Activated CD4-positive, alpha-beta T cell treated with anti-CD3 and anti-CD28 coated beads for 48 hours (primary cell): ENCODE measurements around the gene CDKL5.

Experiments used
- DNase-seq: peaks from one replicate; pipeline ENCODE4 v3.0.0-alpha.2; 2020

Gene CDKL5

GRCh38 chrX:18461431-18461830 lies 36.0 kb downstream of the CDKL5 start:
- DNase-seq: no peak

DNA sequence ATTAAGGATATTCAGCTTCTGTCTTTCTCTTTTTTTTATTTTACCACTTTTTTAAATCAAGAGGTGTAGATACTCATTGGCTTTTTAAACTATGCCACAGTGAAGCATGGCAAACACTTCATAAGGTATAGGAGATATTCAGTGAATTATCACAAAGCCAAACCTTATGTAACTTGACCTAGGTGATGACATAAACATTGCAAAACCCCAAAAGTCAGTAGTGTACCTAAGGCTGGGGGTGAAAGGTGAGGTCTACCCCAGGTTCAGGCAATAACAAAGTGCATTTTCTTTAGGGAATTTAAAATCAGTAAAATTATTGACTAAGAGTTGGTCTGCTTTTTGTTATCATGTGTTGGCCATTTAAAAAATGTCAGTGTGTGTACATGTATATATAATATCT lies 39.1 kb downstream of the CDKL5 start:
- no peak for DNase-seq

DNA sequence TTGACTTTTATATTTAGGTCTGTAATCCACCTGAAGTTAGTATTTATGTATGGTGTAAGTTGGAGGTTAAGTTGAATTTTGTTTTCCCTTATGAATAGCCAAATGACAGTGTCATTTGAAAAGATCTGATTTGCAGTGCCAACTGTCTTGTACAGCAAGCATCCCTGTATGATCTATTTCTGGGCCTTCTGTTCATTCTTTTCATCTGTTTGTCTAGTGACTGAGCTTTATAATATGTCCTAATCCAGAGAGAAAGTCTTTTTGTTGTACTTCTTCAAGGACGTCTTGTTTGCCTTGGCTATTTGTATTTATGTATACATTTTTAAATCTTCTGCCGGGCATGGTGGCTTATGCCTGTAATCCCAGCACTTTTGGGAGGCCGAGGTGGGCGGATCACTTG lies 39.6 kb downstream of the CDKL5 start:
- no peak for DNase-seq

DNA sequence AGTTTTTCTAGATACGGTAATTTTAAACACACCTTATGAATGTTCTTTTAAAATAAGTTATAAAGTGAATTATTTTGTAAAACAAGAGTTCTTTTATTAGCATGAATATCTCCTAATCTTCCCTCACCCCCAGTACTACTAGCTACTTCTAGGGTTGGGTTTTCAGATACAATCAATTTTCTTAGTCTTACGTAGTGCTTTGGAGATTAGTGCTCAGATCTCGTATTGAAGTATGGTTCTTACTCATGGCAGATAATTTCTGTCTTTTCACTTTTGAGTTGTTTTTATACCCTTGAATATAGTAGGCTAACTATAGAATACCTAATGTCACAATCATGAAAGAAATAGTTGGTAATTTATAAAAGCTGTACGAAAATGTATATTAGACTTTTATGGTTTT lies 43.2 kb downstream of the CDKL5 start:
- no peak for DNase-seq

DNA sequence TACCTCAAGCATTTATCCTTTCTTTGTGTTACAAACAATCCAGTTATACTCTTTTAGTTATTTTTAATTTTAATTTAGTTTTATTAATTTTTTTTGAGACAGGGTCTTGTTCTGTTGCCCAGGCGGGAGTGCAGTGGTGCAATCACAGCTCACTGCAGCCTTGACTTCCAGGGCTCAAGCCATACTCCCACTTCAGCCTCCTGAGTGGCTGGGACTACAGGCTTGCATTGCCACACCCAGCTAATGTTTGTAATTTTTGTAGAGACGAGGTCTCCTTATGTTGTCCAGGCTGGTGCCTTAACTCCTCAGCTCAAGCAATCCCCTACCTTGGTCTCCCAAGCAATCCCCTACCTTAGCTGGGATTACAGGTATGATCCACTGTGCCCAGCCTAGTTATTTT lies 45.9 kb downstream of the CDKL5 start:
- no peak for DNase-seq

DNA sequence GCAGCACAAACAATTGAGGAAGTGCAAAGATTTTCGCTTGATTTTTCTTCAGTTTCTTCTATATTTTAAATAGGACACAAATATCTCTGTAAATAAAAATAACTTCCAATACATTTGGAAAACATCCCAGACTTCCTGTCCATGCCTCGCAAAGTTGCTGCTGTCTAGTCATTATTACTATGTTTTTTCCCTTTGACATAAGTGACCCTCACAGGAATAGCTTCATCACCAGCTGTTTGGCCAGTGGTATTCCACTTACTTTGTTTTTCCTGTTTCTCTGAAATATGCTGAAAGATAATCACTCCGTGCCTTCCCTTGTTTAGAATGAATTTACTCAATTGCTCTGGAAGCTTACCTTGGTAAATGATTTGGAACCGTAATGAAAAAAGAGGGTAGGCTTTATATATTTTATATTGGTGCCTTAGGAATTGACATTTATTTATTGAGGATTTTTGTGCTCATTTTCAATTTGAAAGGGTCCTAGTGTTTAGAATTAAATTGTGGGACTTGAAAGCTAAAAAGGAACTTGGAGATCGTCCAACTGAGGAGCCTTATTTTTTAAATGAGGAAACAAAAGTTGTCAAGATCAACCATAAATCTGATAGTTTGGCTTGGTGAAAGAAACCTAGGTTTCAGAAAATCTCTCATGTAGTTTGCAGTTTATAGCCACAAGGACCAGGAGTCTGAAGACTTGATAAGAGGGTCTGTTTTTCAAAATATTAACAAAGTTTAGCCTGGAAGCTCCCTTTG lies 65.6 kb downstream of the CDKL5 start:
- DNase-seq: no peak

- no peak for DNase-seq
These were observed 66.4 kb downstream of the CDKL5 start for GRCh38 chrX:18491587-18492340.

- DNase-seq: no peak
These were observed 109.5 kb downstream of the CDKL5 start for GRCh38 chrX:18534949-18535348.

DNA sequence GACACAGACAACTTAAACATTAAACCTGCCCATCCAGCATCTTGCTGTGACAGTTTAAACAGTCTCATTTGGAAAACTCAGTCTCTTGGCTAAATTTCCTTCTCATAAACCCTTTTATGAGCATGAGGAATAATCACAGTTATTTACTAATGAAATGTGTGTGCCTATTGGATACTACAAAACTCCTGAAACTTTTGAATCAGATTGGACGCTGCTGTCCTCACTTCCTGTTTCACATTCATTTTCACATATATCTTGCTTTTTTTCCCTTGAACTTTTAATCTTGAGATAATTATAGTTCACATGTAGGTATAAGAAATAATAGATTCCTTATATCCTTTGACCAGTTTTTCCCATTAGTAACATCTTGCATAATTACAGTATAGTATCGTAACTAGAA lies 111.7 kb downstream of the CDKL5 start:
- DNase-seq: no peak

- DNase-seq: no peak
These were observed 112.1 kb downstream of the CDKL5 start for GRCh38 chrX:18537524-18537923.

- DNase-seq: no peak
These were observed 116.7 kb downstream of the CDKL5 start for GRCh38 chrX:18542131-18542530.

DNA sequence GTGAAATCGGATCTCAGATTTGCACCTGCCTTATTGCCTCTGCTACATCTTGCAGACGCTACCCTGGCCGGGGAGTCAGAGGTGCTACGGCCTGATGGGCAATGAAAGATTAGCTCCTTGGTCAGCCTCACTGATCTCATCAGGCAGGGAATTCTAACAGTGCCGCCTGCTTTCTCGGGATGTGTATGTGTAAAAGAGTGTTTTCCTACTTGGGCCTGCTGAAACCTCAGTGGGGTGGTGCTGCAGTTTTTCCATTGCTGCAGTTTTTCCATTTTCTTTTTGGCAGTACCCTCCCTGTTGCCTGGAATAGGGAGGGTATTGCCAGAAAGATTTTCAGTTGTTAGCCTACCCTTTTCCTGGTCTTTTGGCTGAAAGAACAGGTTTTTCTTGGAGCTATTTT lies 117.5 kb downstream of the CDKL5 start:
- no peak for DNase-seq

DNA sequence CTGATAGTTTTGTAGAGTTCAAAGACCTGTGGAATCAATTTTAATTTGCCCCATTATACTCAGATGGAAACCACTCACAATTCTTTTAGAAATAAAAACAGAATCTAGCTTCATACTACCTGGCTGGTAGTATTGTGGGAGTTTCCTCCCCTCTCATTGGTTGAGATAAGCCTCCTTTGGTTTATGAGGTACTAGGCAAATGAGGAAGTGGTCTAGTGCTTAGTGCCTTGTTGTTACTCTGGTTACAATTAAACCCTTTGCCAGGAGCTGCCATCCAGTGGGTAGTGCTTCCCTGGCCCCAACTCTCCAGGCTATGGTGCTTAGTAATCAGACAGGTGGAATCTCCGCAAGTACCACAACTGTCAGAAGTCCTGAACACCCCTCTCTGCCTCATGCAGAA lies 118.3 kb downstream of the CDKL5 start:
- no peak for DNase-seq

DNA sequence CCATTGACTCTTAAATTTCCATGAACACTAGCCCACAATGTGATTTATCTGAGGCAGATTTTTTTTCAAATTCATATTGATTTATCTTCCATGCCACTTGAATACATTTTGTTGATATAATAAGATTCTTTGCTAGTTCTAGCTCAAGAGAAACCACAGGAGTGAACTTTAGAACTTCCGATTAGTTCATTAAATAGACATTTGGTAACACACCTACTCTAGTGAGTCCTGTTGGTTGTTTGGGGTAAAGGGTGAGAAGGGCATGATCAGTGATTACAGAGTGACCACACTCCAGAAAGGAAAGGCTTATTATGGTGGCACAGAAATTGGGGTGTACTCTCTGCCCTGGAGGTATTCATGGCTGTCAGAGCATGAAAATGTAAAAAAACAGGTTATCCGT lies 120.4 kb downstream of the CDKL5 start:
- DNase-seq: no peak

- DNase-seq: no peak
These were observed 123.6 kb downstream of the CDKL5 start for GRCh38 chrX:18548996-18549395.

GRCh38 chrX:18549643-18550042 lies 124.2 kb downstream of the CDKL5 start:
- DNase-seq: no peak

DNA sequence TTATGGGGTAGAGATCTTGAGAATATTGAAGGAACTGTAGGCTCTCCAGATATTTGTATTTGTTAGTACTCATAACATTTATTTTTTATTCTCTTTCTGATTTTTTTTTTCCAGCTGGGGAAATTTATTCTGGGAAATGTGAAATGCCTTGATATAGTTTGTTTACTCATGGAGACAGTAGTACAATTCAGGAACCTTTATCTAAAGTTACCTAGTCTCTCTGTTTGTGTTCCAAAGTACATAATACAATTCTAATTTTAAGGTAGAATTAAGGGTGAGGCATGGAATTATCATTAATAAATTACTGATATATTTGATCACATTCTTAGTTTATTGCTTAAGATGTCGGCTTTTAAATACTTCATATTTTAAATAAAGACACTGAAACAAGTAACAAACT lies 132.5 kb downstream of the CDKL5 start:
- no peak for DNase-seq

- no peak for DNase-seq
These were observed 133.4 kb downstream of the CDKL5 start for GRCh38 chrX:18558799-18559198.

- no peak for DNase-seq
These were observed 135.6 kb downstream of the CDKL5 start for GRCh38 chrX:18561020-18561419.

- DNase-seq: no peak
These were observed 140.3 kb downstream of the CDKL5 start for GRCh38 chrX:18565727-18566126.

DNA sequence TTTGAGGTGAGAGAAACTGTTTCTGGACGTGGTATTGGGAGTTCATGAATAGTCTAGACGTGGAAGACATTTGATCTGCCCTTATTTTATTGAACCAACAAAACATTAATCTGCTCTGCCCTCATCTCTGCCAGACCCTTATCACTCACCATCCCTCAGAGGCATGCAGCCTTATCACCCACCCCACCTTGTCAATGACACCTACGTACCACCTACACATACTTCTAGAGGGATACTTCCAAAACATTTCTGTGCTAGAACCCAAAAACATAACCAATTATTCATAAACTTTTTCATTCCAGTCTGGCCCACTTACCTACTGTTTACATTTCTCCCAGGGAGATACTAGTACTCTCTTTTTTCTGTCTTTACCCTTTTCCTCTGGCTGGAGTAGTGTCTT lies 141.3 kb downstream of the CDKL5 start:
- no peak for DNase-seq

DNA sequence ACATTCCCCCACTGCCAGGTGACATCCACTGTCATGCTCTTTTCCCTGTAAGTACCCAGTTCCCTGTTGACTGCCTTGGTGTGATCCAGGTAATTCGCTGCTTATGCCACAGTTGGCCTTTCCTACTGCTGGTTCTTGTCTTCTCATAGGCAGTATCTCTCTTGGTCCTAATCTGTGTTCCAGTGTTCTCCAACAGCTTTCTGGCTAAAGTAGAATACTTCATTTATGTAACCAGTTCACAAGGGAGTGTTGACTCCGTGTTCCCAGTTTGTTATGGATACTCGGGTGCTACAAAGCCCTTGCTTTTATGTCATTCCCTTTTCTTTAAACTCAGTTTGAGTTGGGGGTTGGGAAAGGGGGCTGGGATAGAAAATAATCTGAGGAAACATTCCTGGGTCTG lies 148.1 kb downstream of the CDKL5 start:
- no peak for DNase-seq

DNA sequence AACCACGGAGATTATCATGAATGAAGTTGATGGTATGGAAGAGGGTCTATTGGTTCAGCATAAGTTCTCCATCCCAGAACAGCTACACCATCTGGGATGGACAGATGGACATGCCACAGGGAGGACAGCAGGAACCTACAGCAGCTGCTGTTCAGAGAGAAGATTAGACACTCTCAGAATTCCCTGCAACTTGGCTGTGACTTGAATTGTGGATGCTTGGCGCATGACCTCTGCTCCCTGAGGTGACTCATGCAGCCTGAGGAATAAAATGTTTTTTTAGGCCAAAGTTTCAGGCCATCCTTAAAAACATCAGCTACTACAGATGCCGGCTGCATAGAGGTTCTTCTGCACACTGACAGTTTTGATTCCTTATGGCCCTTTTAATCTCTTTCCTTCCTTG lies 149.2 kb downstream of the CDKL5 start:
- no peak for DNase-seq

- no peak for DNase-seq
These were observed 150.3 kb downstream of the CDKL5 start for GRCh38 chrX:18575744-18576143.

DNA sequence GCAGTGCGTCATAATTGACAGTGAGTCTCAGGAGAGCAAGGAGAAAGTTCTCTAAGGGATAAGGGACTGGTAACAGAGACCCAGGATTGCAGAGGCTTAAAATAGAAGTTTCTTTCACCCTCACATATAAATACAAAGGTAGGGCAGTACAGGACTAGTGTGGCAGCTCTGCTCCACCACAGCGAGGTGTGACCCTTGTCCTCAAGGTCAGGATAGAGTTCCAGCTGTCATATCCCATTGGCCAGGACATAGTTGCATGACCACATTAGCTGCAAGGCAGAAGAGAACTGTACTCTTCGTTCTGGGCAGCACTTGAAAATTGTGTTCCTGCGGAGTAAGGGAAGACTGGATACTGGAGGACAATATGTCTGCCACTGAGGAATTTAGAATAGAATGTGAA lies 152.0 kb downstream of the CDKL5 start:
- DNase-seq: no peak
